Liver (tissue), 3 donors: ENCODE data around the gene CNBP.

ENCODE experiments used
- SP1 ChIP-seq: IDR thresholded peaks from 2 replicates; pipeline ENCODE4 v1.6.1; 2018; ENCODE audit warnings: antibody characterized with exemption, mild to moderate bottlenecking
- TAF1 ChIP-seq: conservative IDR thresholded peaks from 2 replicates; pipeline ENCODE4 v1.6.1; 2016; ENCODE audit warnings: antibody characterized with exemption, mild to moderate bottlenecking
- TF ChIP-seq, protein P1 (sequence below): fragments of 150-350 bp; IDR thresholded peaks from 2 replicates; pipeline ENCODE4 v1.5.1; 2017; ENCODE audit warnings: improper control_type of control experiment, low read depth, low read length; ENCODE audit not compliant: missing input control
- TF ChIP-seq, protein P2 (sequence below): IDR thresholded peaks from 2 replicates; pipeline ENCODE4 v1.6.1; 2016; ENCODE audit warnings: antibody characterized with exemption, mild to moderate bottlenecking
- donor health status: healthy.
- donor health status: healthy.

DNA sequence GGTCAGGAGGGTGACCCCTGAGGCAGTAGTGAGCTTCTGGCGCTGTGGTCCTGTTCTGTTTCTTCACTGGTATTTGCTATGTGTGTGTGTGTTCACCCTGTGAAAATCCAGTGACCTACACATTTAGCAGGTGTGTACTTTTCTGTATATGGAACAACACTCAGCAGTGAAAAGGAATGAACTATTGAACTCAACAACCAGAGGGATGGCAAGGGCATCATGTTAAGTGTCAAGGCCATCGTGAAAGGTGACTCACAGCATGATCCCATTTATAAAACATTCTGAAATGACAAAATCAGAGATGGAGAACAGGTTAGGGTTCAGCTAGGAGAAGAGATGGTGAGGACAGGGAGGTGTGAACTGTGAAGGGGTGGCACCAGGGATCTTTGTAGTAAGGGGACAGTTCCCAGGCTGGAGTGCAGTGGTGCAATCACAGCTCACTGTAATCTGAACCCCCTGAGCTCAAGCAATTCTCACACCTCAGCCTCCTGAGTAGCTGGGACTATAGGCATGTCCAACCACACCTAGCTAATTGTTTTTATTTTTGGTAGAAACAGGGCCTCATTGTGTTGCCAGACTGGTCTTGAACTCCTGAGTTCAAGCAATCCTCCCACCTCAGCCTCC, 52.1 kb downstream of the CNBP start:
- TF ChIP-seq TAF1 = no peak
- TF ChIP-seq, protein P1, sequence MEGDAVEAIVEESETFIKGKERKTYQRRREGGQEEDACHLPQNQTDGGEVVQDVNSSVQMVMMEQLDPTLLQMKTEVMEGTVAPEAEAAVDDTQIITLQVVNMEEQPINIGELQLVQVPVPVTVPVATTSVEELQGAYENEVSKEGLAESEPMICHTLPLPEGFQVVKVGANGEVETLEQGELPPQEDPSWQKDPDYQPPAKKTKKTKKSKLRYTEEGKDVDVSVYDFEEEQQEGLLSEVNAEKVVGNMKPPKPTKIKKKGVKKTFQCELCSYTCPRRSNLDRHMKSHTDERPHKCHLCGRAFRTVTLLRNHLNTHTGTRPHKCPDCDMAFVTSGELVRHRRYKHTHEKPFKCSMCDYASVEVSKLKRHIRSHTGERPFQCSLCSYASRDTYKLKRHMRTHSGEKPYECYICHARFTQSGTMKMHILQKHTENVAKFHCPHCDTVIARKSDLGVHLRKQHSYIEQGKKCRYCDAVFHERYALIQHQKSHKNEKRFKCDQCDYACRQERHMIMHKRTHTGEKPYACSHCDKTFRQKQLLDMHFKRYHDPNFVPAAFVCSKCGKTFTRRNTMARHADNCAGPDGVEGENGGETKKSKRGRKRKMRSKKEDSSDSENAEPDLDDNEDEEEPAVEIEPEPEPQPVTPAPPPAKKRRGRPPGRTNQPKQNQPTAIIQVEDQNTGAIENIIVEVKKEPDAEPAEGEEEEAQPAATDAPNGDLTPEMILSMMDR = no peak
- TF ChIP-seq SP1 = peak; percentile 21
- TF ChIP-seq, protein P2, sequence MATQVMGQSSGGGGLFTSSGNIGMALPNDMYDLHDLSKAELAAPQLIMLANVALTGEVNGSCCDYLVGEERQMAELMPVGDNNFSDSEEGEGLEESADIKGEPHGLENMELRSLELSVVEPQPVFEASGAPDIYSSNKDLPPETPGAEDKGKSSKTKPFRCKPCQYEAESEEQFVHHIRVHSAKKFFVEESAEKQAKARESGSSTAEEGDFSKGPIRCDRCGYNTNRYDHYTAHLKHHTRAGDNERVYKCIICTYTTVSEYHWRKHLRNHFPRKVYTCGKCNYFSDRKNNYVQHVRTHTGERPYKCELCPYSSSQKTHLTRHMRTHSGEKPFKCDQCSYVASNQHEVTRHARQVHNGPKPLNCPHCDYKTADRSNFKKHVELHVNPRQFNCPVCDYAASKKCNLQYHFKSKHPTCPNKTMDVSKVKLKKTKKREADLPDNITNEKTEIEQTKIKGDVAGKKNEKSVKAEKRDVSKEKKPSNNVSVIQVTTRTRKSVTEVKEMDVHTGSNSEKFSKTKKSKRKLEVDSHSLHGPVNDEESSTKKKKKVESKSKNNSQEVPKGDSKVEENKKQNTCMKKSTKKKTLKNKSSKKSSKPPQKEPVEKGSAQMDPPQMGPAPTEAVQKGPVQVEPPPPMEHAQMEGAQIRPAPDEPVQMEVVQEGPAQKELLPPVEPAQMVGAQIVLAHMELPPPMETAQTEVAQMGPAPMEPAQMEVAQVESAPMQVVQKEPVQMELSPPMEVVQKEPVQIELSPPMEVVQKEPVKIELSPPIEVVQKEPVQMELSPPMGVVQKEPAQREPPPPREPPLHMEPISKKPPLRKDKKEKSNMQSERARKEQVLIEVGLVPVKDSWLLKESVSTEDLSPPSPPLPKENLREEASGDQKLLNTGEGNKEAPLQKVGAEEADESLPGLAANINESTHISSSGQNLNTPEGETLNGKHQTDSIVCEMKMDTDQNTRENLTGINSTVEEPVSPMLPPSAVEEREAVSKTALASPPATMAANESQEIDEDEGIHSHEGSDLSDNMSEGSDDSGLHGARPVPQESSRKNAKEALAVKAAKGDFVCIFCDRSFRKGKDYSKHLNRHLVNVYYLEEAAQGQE = no peak
